Skeletal muscle satellite cell (primary cell): ENCODE measurements around the gene GCN1.

Experiments
- H3K27me3 ChIP-seq: 2 replicates; pipeline ENCODE4 v1.7.0; 2013; ENCODE audit warnings: low read length; ENCODE audit not compliant: control insufficient read depth, insufficient read depth
- H3K36me3 ChIP-seq: 2 replicates; pipeline ENCODE4 v1.7.0; 2013; ENCODE audit warnings: mild to moderate bottlenecking, control low read depth, low read length; ENCODE audit not compliant: insufficient read depth
- H3K4me1 ChIP-seq: 2 replicates; pipeline ENCODE4 v1.7.0; 2013; ENCODE audit warnings: low read length; ENCODE audit not compliant: control insufficient read depth, insufficient read depth
- H3K4me2 ChIP-seq: 2 replicates; pipeline ENCODE4 v1.7.0; 2013; ENCODE audit warnings: mild to moderate bottlenecking, low read length
- H3K4me3 ChIP-seq: 2 replicates; pipeline ENCODE4 v1.7.0; 2013; ENCODE audit warnings: low read length
- H3K9ac ChIP-seq: 2 replicates; pipeline ENCODE4 v1.7.0; 2013; ENCODE audit warnings: mild to moderate bottlenecking, low read depth, low read length, moderate library complexity
- H3K9me3 ChIP-seq: replicated peaks from 2 replicates; pipeline ENCODE4 v1.7.0; 2013; ENCODE audit warnings: mild to moderate bottlenecking, control low read depth, low read length

The GCN1 gene

DNA sequence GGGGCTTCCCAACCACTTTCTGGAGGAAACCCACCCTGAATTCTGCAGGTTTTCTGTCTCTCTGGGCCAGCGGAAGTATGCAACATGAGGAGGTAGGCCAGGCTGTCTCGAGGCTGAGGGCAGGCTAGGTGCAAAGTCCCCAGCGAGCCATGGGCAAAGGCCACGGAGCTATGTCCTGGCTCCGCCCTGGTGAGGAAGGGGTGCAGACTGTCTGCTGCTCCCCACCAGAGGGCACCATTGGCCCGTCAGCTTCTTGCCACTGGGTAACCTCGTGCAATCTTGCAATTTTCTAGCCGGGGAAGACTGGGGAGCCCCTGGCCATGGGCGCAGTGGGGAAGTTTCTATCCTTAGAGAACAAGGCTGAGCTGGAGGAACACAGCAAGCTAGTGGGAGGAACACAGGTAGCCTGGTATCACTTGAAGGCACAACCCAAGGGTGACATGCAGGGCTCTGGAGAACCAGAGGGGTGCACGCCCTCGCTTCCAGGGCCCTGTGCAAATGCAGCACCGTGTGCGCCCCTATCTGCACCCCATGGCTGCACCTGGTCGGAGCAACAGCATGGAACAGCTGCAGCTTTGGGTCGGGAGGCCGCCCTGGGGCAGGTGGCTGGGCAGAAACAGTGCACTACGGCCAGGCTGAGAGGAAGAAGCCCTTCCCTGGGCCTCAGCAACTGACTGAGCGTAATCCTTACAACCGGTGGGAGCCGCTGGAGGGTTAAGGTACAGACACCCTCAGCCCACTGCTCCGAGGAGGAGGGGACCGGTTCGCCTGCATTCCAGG is 34.0 kb upstream of the GCN1 start:
- Histone ChIP-seq H3K36me3 (peaks cover 35% of the 10 kb centered on the region), H3K27me3 (no peaks in the 10 kb centered on the region), H3K4me2 (peak overlapping the region; percentile 74), H3K9ac (peak overlapping the region; percentile 76), H3K4me3 (peak overlapping the region; percentile 40), H3K9me3 (no peaks in the 10 kb centered on the region), H3K4me1 (peaks cover 95% of the 10 kb centered on the region)

DNA sequence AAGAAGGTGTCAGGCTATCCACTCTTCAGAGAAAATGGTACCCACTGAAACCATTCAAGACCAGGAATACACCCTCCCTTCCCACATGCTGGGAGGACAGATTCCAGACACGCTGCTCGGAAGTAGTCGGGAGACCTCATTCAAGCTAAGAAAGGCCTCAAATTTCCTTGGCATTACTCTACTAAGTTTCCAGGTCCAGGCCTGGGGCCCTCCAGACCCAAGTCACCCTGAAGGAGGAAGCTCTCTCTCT is 33.5 kb upstream of the GCN1 start:
- Histone ChIP-seq H3K4me1 (peaks cover 90% of the 10 kb centered on the region), H3K9ac (peak overlapping the region; percentile 36), H3K4me3 (peak overlapping the region; percentile 5), H3K4me2 (peak overlapping the region; percentile 74), H3K36me3 (peaks cover 38% of the 10 kb centered on the region), H3K27me3 (no peaks in the 10 kb centered on the region), H3K9me3 (no peaks in the 10 kb centered on the region)

DNA sequence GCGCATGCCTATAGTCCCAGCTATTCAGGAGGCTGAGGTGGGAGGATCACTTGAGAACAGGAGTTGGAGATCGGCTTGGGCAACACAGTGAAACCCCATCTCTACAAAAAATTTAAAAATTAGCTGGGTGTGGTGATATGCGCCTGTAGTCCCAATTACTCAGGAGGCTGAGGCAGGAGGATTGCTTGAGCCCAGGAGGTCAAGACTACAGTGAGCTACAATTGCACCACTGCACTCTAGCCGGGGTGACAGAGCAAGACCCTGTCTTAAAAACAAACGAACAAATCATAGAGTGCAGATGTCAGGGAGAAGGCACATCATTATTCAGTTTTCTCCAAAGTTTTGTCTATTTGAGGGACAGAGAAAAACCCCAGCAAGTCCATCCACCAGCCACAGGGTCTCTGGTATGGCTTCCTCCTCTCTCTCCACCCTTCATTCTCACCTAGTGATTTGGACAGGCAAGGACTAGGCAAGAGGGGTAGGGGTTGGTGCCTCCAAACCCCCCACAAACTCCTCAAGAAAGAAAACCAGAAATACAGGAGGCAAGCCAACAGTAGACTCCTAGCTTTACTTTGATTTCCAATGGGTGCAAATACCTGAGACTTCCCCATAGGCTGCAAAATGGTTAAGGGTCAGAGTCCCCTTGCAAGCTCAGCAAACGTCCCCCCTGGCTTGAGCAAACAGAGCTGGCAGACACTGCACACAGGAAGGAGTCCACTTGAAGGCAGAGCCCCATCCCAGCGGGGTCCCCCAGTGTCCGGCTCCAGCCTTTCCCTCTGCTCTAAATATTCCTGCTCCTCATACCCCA is 32.9 kb upstream of the GCN1 start:
- Histone ChIP-seq H3K9me3 (no peaks in the 10 kb centered on the region), H3K4me2 (peak overlapping the region; percentile 74), H3K4me3 (no peak overlapping the region), H3K36me3 (peaks cover 44% of the 10 kb centered on the region), H3K27me3 (no peaks in the 10 kb centered on the region), H3K9ac (peak overlapping the region; percentile 36), H3K4me1 (peaks cover 85% of the 10 kb centered on the region)

DNA sequence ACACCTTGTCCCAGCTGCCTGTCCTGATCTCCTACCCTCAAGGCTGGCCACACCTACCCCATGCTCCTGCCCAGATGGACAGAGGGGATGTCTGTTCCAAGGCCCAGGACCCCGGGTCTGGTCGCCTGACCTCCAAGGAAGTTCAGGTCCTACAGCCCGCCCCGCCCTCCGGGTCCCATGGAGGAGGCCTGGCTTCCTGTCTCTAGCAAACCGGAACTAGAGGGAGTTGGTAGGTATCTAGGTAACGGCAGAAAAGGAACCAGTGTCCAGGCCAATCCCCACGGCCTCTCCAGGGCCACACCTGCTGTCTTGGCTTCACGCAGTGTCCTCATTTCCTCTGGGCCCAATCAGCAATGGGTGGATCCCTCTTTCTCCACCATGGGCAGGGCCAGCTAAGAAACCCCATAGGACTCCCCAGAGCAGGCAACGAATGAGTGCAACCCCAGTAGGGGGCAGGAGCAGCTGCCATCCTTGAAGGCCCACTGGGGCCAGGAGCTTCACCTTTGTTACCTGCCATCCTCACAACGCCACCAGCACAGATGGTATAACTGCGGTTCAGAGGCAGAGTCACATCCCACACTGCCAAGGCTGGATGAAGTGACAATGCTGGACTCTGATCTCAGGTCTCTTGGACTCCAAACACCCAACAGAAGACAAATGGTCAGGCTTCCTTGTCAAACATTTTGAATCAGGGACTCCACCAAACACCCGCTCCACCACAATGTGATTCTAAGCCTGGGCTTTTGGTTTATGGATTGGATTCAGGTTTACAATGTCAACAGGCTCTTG is 31.5 kb upstream of the GCN1 start:
- H3K4me2 ChIP-seq: no peak overlapping the region
- peak overlapping the region; percentile 43 for H3K9ac ChIP-seq
- H3K27me3 ChIP-seq: no peaks in the 10 kb centered on the region
- peaks cover 71% of the 10 kb centered on the region for H3K4me1 ChIP-seq
- peaks cover 57% of the 10 kb centered on the region for H3K36me3 ChIP-seq
- no peaks in the 10 kb centered on the region for H3K9me3 ChIP-seq
- H3K4me3 ChIP-seq: no peak overlapping the region

DNA sequence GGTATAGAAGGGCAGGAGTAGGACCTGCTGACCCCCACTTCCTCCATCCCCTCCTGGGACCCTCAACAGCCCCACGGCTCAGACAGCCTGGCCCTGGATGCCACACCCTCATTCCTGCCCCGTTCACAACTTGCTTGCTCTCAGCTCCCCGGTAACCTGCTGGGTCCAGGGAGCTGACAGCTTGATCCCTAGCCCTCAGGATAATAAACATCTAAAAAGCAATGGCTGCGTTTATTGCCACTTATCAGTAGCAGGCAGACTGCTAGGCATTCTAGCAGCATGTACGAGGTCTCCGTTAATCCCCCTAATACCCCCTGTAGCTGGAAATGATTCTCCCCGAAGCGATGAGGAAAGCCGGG is 30.7 kb upstream of the GCN1 start:
- Histone ChIP-seq H3K9ac (peak overlapping the region; percentile 0), H3K4me3 (no peak overlapping the region), H3K36me3 (peaks cover 66% of the 10 kb centered on the region), H3K4me1 (peaks cover 64% of the 10 kb centered on the region), H3K4me2 (peak overlapping the region; percentile 27), H3K27me3 (no peaks in the 10 kb centered on the region), H3K9me3 (no peaks in the 10 kb centered on the region)

DNA sequence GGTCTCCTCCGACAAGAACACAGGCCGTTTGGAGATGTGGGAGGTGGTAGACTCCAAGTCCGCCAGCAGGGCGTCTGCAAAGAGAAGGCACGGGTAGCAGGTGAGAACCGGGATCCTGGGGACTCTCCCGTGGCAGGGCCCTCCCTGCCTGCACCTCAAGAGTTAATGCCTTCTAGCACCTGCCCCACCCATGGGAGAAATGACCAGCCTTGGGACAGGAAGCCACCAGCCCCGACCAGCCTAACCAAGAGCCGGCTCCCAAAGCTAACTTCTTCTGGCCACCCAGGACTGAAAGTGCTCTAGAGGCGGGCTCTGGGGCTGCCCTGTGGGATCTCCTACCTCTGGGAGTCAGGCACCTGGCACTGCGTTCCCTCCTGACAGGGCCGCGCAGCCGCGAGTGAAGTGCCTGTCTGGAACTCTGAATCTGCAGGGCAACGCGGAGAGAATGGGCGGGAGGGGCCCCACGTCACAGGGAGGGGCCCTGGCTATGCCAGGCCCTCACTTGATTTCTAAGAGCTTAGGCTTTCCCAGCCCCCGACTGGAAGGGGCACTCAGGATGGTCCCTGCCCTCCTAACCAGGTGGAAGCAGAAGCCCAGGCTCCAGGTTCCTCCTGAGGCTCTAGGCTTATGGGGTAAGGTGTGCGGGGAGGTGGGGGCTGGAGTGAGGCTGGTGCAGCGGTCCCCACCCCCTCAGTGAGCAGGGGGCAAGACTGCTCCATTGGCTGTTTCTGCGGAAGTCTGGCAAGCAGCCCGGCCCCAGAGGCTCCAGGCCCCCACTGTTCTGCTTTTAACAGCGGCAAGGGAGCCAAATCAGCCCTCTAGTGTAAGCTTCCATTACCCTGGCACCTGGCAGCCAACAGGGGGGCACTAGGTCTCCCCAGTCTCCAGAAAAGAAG is 30.0 kb upstream of the GCN1 start:
- Histone ChIP-seq H3K27me3 (no peaks in the 10 kb centered on the region), H3K4me3 (no peak overlapping the region), H3K9ac (peak overlapping the region; percentile 0), H3K9me3 (no peaks in the 10 kb centered on the region), H3K4me2 (peak overlapping the region; percentile 27), H3K36me3 (peaks cover 72% of the 10 kb centered on the region), H3K4me1 (peaks cover 58% of the 10 kb centered on the region)

DNA sequence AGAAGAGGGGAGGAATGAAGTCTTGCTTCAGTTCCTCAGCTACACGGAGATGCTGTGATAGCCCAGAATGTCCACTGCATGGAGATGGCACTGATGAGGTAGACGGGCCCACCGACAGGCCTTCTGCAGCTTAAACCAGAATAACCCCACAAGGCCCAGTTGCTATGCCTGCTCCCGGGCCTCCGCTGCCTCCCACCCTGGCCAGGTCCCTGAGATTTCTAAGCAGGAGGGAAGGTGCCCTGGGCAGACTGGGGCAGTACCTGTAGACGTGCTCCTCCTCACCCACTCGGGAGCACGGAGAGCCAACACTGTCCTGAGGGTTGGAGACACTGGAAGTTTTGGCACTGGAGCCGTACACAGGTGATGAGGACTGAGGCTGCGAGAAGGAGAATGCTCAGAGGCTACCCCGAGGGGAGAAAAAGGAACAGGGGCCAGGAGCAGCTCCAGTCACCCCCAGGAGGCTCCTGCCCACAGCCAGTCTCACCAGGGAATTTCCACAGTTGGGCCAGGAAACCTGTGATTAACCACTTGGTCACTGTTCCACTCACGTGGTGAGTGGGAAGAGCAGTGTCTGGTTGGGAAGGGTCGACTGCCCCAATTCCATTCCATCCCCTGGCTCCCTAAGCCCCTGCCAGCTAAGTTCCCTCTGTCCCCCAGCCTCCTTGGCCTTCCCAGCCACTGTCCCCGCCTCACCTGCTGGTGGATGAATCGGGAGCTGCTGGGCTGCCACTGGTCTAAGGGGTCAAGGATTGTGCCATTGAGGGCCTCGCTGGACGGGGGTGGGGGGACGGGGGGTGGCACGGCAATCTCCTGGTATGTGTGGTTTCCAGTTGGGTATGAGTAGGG is 29.2 kb upstream of the GCN1 start:
- no peak overlapping the region for H3K4me2 ChIP-seq
- peaks cover 49% of the 10 kb centered on the region for H3K4me1 ChIP-seq
- no peak overlapping the region for H3K4me3 ChIP-seq
- no peaks in the 10 kb centered on the region for H3K9me3 ChIP-seq
- H3K9ac ChIP-seq: no peak overlapping the region
- H3K36me3 ChIP-seq: peaks cover 81% of the 10 kb centered on the region
- no peaks in the 10 kb centered on the region for H3K27me3 ChIP-seq

DNA sequence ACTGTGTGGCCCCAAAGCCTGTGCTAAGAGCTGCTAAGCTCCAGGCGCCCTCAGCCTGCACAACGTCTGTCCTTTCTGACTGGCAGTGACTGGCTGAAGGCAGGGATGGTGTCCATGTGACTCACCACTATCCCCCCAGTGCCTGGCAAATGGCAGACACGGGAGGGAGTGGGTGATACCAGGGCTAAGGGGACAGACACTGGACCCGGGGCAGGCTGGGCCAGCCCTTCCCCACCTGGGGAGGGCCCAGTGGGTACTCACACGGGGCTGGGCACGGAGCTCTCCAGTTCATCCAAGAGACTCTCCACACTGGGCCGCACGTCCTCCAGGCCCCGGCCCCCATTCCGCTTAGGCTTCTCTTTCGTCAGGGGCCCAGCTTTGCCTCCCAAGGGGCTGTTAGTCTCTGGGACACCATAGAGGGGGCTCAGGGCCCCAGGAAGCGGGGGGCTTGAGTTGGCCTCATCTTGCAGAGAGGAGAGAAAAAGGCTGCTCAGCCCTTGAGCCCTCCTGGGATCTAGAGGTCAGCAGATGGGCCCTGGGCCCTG is 27.8 kb upstream of the GCN1 start:
- H3K9me3 ChIP-seq: no peaks in the 10 kb centered on the region
- no peak overlapping the region for H3K4me3 ChIP-seq
- no peaks in the 10 kb centered on the region for H3K27me3 ChIP-seq
- no peak overlapping the region for H3K9ac ChIP-seq
- peaks cover 92% of the 10 kb centered on the region for H3K36me3 ChIP-seq
- H3K4me1 ChIP-seq: peaks cover 36% of the 10 kb centered on the region
- H3K4me2 ChIP-seq: no peak overlapping the region

DNA sequence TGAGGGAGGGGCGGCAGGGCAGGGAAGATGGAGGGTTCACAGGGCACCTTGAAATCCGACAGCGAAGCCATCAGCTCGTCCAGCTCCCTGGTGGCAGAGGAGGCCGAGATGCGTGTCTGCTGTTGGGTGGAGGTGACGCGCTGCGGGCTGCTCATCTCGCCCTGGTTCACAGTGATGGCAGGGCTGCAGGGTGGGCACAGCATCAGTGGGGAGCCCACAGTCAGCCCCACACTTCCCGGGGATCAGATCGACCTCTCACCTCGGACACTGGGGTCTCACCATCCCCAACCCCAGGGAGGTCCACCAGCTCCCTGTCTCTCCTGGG is 27.0 kb upstream of the GCN1 start:
- Histone ChIP-seq H3K4me1 (peaks cover 30% of the 10 kb centered on the region), H3K36me3 (peaks cover 96% of the 10 kb centered on the region), H3K9me3 (no peaks in the 10 kb centered on the region), H3K4me3 (no peak overlapping the region), H3K4me2 (no peak overlapping the region), H3K9ac (no peak overlapping the region), H3K27me3 (no peaks in the 10 kb centered on the region)

DNA sequence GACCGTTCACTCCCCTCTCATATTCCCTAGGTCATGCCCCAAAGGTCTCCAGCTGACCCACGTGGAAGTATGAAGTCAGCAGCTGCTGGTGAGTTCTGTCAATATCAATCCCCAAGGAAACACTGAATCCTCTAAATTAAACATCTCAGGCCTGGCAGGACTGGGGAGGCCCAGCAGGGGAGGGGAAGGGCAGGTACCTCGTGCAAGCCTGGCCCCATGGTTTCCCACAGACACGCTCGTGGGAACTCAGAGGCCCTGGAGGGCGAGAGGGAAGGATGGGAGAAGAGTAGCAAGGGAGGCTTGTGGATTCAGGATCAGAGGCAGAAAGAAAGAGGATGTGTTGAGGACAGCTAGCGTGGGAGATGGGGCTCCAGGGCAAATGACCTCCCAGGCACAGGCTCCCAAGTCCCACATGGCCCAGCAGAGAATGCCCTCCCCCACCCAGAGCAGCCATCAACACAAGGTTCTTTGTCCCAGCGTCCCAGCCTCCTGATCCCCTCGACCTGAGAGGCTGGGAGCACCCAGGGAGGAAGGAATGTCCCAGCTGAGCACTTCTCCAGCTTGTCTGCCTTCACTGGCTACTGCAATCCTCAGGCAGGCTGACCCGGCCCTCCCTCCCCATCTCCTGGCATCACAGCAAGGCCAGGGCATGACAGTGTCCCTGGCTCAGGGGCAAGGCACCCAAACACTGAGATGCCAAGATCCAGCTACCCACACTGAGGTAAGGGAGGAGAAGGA is 26.5 kb upstream of the GCN1 start:
- Histone ChIP-seq H3K4me3 (no peak overlapping the region), H3K36me3 (peaks cover 96% of the 10 kb centered on the region), H3K4me2 (no peak overlapping the region), H3K9me3 (no peaks in the 10 kb centered on the region), H3K27me3 (no peaks in the 10 kb centered on the region), H3K9ac (peak overlapping the region; percentile 10), H3K4me1 (peaks cover 25% of the 10 kb centered on the region)
